ENCODE measurements around the gene PIK3CA.
A peak's percentile ranks its signal among the peaks of the same experiment; 100 is the strongest.

Gene PIK3CA

DNA sequence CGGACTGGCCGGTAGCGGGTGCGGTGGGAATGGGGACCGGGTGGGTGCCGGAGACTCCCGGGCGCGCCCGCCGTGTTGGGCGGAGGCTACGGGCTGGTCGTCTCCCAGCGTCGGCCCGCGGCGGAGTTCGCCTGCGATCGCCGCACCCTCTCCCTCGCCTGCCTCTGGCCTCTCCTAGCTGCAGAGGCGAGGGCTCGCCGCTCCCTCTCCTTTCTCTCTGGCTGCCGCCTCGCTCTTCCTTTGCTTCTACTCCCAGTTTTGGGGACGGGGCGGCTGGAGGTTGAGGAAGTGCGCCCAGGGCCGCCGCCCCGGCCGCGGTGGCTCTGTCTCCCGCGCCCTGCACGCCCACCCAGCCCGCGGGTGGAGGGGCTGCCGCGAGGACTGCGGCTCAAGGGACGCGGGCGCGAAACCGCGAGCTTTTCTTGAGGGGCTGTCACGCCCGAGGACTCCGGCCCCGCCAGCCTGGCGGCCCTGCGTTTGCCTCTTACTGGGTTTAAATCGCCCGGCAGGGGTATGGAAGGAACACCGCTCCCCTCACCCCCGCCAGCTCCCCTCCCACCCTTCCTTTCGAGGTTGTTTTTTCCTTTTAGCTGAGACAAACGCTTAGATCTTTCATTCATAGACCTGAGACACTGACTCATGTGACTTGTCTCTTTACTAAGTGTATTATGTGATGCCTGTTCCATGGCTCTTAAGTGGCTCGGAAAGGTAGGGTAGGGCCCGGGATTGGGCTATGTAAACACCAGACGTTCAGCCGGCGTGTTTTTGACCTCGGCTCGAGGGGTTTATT is 654 bp downstream of the PIK3CA start:
- DNase-seq (ENCODE audit: low spot score), result peak; percentile 54
- TF ChIP-seq, protein P1, sequence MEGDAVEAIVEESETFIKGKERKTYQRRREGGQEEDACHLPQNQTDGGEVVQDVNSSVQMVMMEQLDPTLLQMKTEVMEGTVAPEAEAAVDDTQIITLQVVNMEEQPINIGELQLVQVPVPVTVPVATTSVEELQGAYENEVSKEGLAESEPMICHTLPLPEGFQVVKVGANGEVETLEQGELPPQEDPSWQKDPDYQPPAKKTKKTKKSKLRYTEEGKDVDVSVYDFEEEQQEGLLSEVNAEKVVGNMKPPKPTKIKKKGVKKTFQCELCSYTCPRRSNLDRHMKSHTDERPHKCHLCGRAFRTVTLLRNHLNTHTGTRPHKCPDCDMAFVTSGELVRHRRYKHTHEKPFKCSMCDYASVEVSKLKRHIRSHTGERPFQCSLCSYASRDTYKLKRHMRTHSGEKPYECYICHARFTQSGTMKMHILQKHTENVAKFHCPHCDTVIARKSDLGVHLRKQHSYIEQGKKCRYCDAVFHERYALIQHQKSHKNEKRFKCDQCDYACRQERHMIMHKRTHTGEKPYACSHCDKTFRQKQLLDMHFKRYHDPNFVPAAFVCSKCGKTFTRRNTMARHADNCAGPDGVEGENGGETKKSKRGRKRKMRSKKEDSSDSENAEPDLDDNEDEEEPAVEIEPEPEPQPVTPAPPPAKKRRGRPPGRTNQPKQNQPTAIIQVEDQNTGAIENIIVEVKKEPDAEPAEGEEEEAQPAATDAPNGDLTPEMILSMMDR (IDR thresholded peaks at IDR 0.05; ENCODE audit: extremely low read depth, missing control alignments), result no peak

- DNase-seq (ENCODE audit: low spot score), result peak; percentile 43
- TF ChIP-seq, protein P1 (IDR thresholded peaks at IDR 0.05; ENCODE audit: extremely low read depth, missing control alignments), result no peak
These were observed 1.3 kb downstream of the PIK3CA start for GRCh38 chr3:179149406-179149867.

DNA sequence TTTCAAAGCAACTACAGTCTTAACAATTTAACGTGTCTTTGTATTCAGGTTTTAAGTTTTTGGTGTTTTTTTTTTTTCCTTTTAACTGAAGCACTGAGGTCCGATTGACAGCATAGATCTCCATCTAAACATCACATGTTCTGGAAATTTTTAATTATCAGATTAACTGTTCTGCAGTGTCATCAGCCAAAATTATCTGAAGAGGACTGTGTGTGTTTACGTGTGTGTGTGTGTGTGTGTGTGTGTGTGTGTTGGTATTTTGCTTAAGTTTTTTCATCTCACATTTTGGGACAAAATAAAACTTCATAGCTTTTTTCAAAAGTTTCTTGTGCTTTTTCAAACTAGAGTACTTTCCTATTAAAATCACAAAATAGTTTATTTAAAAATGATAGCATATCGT is 1.8 kb downstream of the PIK3CA start:
- no peak for DNase-seq (ENCODE audit: low spot score)
- TF ChIP-seq, protein P1 (IDR thresholded peaks at IDR 0.05; ENCODE audit: extremely low read depth, missing control alignments), result no peak

DNA sequence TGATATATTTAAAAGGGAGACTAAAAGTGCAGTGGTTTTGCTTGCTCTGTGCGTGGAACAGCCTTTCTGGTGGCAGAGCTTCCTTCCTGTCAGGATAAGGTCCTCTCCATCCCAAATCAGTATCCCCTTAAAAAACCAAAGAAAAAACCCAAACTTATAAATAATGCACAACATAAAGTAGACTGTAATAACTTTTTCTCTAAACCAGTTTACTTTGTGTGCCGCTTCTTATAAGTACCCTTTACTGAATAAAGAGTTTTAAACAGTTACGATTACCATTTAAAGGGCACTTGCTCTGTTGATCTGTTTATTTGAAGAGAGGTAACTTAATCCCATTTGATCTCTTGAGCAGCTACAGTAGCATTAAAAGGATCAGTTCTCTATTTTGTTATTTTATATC is 2.5 kb downstream of the PIK3CA start:
- TF ChIP-seq, protein P1 (IDR thresholded peaks at IDR 0.05; ENCODE audit: extremely low read depth, missing control alignments), result no peak
- no peak for DNase-seq (ENCODE audit: low spot score)

DNA sequence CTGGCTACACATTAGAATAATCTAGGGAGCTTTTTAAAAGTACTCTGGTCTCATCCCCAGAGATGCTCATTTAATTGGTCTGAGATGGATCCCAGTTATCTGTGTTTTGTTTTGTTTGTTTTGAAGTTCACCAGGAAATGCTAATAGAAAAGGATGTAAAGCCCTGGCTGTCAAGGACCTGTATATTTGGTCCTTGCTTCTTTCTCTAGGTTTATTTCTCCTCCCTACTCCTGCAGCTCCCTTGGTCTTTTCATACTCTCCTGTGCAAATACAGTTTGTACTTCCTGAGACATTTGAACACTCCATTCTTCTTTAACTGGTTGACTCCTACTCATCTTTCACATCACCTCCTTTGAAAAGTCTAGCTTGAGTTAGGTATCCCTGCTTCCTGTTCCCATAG is 3.3 kb downstream of the PIK3CA start:
- DNase-seq (ENCODE audit: low spot score), result no peak
- TF ChIP-seq, protein P1 (IDR thresholded peaks at IDR 0.05; ENCODE audit: extremely low read depth, missing control alignments), result no peak

GRCh38 chr3:179156170-179156569 is 8.0 kb downstream of the PIK3CA start:
- DNase-seq (ENCODE audit: low spot score), result no peak
- TF ChIP-seq, protein P1 (IDR thresholded peaks at IDR 0.05; ENCODE audit: extremely low read depth, missing control alignments), result no peak

DNA sequence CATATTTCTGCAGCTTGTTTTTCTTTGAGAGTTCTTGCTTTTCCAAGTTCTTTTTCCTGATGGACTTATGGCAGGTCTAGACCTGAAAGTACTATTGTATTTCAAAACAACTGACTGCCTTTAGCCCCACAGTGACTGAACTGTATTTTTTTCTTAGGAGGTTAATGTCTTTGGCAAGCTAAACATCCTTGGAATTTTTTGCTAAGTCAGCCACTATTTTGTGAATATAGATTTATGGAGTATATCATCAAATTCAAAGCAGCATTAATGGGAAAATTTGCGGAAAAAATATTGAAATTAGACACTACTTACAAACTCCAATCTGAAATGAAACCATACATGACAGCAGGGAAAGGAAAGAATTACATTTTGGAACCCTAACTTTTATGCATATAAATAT is 8.6 kb downstream of the PIK3CA start:
- no peak for DNase-seq (ENCODE audit: low spot score)
- TF ChIP-seq, protein P1 (IDR thresholded peaks at IDR 0.05; ENCODE audit: extremely low read depth, missing control alignments), result no peak
